WTC11 (cell line): Measurements from ENCODE around the gene TFG.
"Not testable (repeated sequence)": the region's sequence is repeated elsewhere in the genome, so short reads cannot be mapped to it uniquely, and the experiment has no call there.

Source experiments
- ESRRA ChIP-seq: sonication (generic); formaldehyde crosslinking; IDR thresholded peaks from 2 replicates; pipeline ENCODE4 v1.8.1; 2022; ENCODE audit warnings: mild to moderate bottlenecking, missing genetic modification reagents, borderline replicate concordance
- FOXK1 ChIP-seq: sonication (generic); formaldehyde crosslinking; IDR thresholded peaks from 2 replicates; pipeline ENCODE4 v1.8.0; 2022; ENCODE audit warnings: mild to moderate bottlenecking, moderate library complexity, missing genetic modification reagents
- NFE2L1 ChIP-seq: sonication (generic); formaldehyde crosslinking; IDR thresholded peaks from 2 replicates; pipeline ENCODE4 v1.8.1; 2023; ENCODE audit warnings: missing genetic modification reagents
- NFYB ChIP-seq: sonication (generic); formaldehyde crosslinking; conservative IDR thresholded peaks from 2 replicates; pipeline ENCODE4 v1.8.0; 2022; ENCODE audit warnings: low read depth, missing genetic modification reagents
- NR2C2 ChIP-seq: sonication (generic); formaldehyde crosslinking; IDR thresholded peaks from 2 replicates; pipeline ENCODE4 v1.8.0; 2022; ENCODE audit warnings: mild to moderate bottlenecking, missing genetic modification reagents
- SMAD3 ChIP-seq: sonication (generic); formaldehyde crosslinking; IDR thresholded peaks from 2 replicates; pipeline ENCODE4 v1.8.0; 2022; ENCODE audit warnings: missing genetic modification reagents, mild to moderate bottlenecking, borderline replicate concordance
- TF ChIP-seq, protein P1 (sequence below): fragments of 200-600 bp; IDR thresholded peaks from 2 replicates; pipeline ENCODE4 v1.8.0; 2022; ENCODE audit warnings: antibody characterized with exemption
- TF ChIP-seq, protein P2 (sequence below): sonication (generic); formaldehyde crosslinking; IDR thresholded peaks from 2 replicates; pipeline ENCODE4 v1.8.1; 2023; ENCODE audit warnings: mild to moderate bottlenecking, missing genetic modification reagents, borderline replicate concordance
- TF ChIP-seq, protein P3 (sequence below): sonication (generic); formaldehyde crosslinking; IDR thresholded peaks from 2 replicates; pipeline ENCODE4 v1.8.0; 2022; ENCODE audit warnings: mild to moderate bottlenecking, missing genetic modification reagents
- TF ChIP-seq, protein P4 (sequence below): sonication (generic); formaldehyde crosslinking; conservative IDR thresholded peaks from 2 replicates; pipeline ENCODE4 v1.8.1; 2023; ENCODE audit warnings: mild to moderate bottlenecking, low read depth, missing genetic modification reagents, moderate library complexity
- TF ChIP-seq, protein P5 (sequence below): sonication (generic); formaldehyde crosslinking; IDR thresholded peaks from 2 replicates; pipeline ENCODE4 v1.8.0; 2022; ENCODE audit warnings: mild to moderate bottlenecking, missing genetic modification reagents
- TF ChIP-seq, protein P6 (sequence below): sonication (generic); formaldehyde crosslinking; IDR thresholded peaks from 2 replicates; pipeline ENCODE4 v1.8.0; 2022; ENCODE audit warnings: mild to moderate bottlenecking, missing genetic modification reagents

- TF ChIP-seq, protein P1, sequence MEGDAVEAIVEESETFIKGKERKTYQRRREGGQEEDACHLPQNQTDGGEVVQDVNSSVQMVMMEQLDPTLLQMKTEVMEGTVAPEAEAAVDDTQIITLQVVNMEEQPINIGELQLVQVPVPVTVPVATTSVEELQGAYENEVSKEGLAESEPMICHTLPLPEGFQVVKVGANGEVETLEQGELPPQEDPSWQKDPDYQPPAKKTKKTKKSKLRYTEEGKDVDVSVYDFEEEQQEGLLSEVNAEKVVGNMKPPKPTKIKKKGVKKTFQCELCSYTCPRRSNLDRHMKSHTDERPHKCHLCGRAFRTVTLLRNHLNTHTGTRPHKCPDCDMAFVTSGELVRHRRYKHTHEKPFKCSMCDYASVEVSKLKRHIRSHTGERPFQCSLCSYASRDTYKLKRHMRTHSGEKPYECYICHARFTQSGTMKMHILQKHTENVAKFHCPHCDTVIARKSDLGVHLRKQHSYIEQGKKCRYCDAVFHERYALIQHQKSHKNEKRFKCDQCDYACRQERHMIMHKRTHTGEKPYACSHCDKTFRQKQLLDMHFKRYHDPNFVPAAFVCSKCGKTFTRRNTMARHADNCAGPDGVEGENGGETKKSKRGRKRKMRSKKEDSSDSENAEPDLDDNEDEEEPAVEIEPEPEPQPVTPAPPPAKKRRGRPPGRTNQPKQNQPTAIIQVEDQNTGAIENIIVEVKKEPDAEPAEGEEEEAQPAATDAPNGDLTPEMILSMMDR: not testable (repeated sequence)
- TF ChIP-seq ESRRA, NFYB, NFE2L1, NR2C2, FOXK1, SMAD3 (CRISPR knock-in tag): not testable (repeated sequence)
- TF ChIP-seq, protein P2, sequence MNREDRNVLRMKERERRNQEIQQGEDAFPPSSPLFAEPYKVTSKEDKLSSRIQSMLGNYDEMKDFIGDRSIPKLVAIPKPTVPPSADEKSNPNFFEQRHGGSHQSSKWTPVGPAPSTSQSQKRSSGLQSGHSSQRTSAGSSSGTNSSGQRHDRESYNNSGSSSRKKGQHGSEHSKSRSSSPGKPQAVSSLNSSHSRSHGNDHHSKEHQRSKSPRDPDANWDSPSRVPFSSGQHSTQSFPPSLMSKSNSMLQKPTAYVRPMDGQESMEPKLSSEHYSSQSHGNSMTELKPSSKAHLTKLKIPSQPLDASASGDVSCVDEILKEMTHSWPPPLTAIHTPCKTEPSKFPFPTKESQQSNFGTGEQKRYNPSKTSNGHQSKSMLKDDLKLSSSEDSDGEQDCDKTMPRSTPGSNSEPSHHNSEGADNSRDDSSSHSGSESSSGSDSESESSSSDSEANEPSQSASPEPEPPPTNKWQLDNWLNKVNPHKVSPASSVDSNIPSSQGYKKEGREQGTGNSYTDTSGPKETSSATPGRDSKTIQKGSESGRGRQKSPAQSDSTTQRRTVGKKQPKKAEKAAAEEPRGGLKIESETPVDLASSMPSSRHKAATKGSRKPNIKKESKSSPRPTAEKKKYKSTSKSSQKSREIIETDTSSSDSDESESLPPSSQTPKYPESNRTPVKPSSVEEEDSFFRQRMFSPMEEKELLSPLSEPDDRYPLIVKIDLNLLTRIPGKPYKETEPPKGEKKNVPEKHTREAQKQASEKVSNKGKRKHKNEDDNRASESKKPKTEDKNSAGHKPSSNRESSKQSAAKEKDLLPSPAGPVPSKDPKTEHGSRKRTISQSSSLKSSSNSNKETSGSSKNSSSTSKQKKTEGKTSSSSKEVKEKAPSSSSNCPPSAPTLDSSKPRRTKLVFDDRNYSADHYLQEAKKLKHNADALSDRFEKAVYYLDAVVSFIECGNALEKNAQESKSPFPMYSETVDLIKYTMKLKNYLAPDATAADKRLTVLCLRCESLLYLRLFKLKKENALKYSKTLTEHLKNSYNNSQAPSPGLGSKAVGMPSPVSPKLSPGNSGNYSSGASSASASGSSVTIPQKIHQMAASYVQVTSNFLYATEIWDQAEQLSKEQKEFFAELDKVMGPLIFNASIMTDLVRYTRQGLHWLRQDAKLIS: not testable (repeated sequence)
- TF ChIP-seq, protein P3, sequence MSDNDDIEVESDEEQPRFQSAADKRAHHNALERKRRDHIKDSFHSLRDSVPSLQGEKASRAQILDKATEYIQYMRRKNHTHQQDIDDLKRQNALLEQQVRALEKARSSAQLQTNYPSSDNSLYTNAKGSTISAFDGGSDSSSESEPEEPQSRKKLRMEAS: not testable (repeated sequence)
- TF ChIP-seq, protein P4, sequence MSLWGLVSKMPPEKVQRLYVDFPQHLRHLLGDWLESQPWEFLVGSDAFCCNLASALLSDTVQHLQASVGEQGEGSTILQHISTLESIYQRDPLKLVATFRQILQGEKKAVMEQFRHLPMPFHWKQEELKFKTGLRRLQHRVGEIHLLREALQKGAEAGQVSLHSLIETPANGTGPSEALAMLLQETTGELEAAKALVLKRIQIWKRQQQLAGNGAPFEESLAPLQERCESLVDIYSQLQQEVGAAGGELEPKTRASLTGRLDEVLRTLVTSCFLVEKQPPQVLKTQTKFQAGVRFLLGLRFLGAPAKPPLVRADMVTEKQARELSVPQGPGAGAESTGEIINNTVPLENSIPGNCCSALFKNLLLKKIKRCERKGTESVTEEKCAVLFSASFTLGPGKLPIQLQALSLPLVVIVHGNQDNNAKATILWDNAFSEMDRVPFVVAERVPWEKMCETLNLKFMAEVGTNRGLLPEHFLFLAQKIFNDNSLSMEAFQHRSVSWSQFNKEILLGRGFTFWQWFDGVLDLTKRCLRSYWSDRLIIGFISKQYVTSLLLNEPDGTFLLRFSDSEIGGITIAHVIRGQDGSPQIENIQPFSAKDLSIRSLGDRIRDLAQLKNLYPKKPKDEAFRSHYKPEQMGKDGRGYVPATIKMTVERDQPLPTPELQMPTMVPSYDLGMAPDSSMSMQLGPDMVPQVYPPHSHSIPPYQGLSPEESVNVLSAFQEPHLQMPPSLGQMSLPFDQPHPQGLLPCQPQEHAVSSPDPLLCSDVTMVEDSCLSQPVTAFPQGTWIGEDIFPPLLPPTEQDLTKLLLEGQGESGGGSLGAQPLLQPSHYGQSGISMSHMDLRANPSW (CRISPR knock-in tag): not testable (repeated sequence)
- TF ChIP-seq, protein P5, sequence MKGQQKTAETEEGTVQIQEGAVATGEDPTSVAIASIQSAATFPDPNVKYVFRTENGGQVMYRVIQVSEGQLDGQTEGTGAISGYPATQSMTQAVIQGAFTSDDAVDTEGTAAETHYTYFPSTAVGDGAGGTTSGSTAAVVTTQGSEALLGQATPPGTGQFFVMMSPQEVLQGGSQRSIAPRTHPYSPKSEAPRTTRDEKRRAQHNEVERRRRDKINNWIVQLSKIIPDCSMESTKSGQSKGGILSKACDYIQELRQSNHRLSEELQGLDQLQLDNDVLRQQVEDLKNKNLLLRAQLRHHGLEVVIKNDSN (CRISPR knock-in tag): not testable (repeated sequence)
- TF ChIP-seq, protein P6, sequence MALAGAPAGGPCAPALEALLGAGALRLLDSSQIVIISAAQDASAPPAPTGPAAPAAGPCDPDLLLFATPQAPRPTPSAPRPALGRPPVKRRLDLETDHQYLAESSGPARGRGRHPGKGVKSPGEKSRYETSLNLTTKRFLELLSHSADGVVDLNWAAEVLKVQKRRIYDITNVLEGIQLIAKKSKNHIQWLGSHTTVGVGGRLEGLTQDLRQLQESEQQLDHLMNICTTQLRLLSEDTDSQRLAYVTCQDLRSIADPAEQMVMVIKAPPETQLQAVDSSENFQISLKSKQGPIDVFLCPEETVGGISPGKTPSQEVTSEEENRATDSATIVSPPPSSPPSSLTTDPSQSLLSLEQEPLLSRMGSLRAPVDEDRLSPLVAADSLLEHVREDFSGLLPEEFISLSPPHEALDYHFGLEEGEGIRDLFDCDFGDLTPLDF (CRISPR knock-in tag): not testable (repeated sequence)
These were observed 42.6 kb upstream of the TFG start for GRCh38 chr3:100666699-100667098.
